Measurements from ENCODE around the gene AKNAD1. TPM values are rescaled to one million over a fixed set of nuclear protein-coding genes. Genes with fewer than 3 reads are reported as not detected.

The AKNAD1 gene, protein sequence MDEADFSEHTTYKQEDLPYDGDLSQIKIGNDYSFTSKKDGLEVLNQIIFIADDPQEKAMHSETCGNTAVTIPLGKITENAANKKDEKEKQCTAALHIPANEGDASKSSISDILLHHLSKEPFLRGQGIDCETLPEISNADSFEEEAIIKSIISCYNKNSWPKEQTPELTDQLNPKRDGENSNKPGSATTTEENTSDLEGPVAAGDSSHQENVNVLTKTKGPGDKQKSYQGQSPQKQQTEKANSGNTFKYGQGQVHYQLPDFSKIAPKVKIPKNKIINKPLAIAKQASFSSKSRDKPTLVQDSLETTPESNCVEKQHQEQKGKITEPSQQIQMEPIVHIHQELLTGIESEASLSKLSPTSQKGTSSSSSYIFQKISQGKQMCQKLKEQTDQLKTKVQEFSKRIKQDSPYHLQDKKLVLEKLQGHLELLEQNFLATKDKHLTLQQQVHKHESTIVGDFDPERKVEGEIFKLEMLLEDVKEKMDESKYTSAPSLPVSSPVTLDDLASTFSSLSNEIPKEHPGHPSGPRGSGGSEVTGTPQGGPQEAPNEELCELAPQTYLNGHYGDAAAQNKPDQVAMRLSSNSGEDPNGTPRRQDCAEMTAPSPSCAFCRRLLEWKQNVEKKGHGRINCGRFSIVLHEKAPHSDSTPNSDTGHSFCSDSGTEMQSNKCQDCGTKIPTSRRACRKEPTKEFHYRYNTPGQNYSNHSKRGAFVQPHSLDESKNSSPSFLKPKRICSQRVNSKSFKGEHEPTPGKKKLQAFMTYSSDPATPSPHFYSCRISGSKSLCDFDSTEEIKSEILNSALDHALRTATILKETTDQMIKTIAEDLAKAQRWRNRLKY
- total RNA-seq: not detected

DNA sequence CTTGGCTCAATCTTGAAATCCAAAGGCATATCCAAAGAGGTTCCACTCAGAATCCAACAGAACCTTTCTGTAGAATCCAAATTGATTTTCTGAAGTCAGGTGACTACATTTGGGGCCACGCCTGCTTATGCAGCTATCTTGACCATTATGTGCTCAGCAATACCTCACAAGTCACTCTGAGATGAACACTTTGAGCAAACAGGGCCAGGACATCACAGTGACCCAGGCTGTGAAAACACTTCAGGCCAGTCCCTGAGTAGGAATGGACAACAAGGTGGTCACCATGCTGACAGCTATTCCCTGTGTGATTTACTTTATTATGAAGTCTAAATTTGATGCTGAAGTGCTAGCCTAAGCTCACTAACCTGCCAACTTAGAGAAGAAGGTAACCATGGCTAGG, at the start of gene AKNAD1:
AKNAD1 (minus strand) TSS at position 101 of the 400 bp plus-strand sequence. CDS start 4,430 bp downstream, outside the sequence.
- H3K36me3 ChIP-seq: no peaks in the 10 kb centered on the region
- DNase-seq (ENCODE audit: low spot score): no peak
- no peak within 1 kb of the TSS for H3K4me3 ChIP-seq
- no peaks in the 10 kb centered on the region for H3K9me3 ChIP-seq
- TF ChIP-seq, protein P1, sequence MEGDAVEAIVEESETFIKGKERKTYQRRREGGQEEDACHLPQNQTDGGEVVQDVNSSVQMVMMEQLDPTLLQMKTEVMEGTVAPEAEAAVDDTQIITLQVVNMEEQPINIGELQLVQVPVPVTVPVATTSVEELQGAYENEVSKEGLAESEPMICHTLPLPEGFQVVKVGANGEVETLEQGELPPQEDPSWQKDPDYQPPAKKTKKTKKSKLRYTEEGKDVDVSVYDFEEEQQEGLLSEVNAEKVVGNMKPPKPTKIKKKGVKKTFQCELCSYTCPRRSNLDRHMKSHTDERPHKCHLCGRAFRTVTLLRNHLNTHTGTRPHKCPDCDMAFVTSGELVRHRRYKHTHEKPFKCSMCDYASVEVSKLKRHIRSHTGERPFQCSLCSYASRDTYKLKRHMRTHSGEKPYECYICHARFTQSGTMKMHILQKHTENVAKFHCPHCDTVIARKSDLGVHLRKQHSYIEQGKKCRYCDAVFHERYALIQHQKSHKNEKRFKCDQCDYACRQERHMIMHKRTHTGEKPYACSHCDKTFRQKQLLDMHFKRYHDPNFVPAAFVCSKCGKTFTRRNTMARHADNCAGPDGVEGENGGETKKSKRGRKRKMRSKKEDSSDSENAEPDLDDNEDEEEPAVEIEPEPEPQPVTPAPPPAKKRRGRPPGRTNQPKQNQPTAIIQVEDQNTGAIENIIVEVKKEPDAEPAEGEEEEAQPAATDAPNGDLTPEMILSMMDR (IDR thresholded peaks at IDR 0.05): no peak
- no peaks in the 10 kb centered on the region for H3K27me3 ChIP-seq
- peaks cover 0 to 5% of the 10 kb centered on the region in 2 donors for H3K4me1 ChIP-seq
- H3K27ac ChIP-seq: no peak within 1 kb of the TSS

GRCh38 chr1:108901106-108901505, 44.2 kb upstream of the AKNAD1 start:
- Histone ChIP-seq H3K36me3 (no peaks in the 10 kb centered on the region), H3K4me1 (peaks cover 0 to 5% of the 10 kb centered on the region in 2 donors), H3K9me3 (no peaks in the 10 kb centered on the region), H3K27ac (no peak overlapping the region), H3K4me3 (no peak overlapping the region), H3K27me3 (no peaks in the 10 kb centered on the region)
- DNase-seq (ENCODE audit: low spot score): no peak
- TF ChIP-seq, protein P1 (IDR thresholded peaks at IDR 0.05): no peak

- TF ChIP-seq, protein P1 (IDR thresholded peaks at IDR 0.05): peak; percentile 55 to 79
- no peaks in the 10 kb centered on the region for H3K27me3 ChIP-seq
- no peaks in the 10 kb centered on the region for H3K36me3 ChIP-seq
- no peak overlapping the region for H3K4me3 ChIP-seq
- DNase-seq (ENCODE audit: low spot score): no peak
- no peak overlapping the region for H3K27ac ChIP-seq
- H3K9me3 ChIP-seq: no peaks in the 10 kb centered on the region
- H3K4me1 ChIP-seq: peaks cover 0 to 5% of the 10 kb centered on the region in 2 donors
These were observed 41.2 kb upstream of the AKNAD1 start for GRCh38 chr1:108897865-108898720.

DNA sequence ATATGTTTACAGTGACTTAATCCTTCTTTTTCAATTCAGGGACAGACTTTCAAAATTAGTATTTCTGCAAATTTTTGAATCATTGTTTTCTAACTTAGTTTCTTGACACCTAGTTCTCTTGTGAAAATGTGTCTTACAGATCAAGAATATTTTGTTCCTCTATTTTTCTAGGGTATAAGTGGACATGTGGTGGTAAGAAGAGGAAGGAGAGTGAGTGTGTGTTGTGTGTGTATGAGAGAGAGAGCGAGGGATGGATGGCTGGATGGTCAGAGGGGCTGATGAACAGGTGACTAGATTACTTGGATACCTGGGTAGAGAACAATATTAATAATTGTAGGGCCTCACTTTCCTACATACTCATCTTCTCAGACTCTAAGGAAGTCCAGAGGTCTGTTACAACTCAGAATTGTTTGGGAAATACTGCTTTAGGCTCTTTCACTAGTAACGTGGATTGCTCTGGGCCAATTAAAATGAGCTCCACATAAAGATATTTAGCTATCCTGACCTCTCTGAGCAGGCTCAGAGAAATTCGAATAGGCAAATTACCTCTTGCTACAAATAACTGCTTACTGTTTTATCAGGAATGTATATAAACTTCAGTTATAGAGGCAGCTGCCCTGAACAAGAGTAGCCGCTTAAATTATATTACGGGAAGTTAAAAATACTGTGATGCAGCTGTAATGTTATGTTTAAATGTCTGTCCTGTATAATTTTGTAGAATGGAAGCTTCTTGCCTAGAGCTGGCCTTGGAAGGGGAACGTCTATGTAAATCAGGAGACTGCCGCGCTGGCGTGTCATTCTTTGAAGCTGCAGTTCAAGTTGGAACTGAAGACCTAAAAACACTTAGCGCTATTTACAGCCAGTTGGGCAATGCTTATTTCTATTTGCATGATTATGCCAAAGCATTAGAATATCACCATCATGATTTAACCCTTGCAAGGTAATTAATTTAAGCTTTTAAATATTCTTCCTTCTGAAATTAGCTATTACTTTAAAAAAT, 39.6 kb upstream of the AKNAD1 start:
- no peak overlapping the region for H3K4me3 ChIP-seq

More for the DNA sequence above, 39.6 kb upstream of the AKNAD1 start:
- Histone ChIP-seq H3K27ac (peak overlapping the region in 1 of 2 donors; percentile 41), H3K9me3 (no peaks in the 10 kb centered on the region), H3K27me3 (no peaks in the 10 kb centered on the region), H3K36me3 (no peaks in the 10 kb centered on the region), H3K4me1 (peaks cover 0 to 5% of the 10 kb centered on the region in 2 donors)
- no peak for DNase-seq (ENCODE audit: low spot score)
- TF ChIP-seq, protein P1 (IDR thresholded peaks at IDR 0.05): no peak
